ENCODE measurements around the gene PSMD13. TPM values are rescaled to one million over a fixed set of nuclear protein-coding genes. Genes with fewer than 3 reads are reported as not detected.

PSMD13 gene
- total RNA-seq, 2 experiments from 2014 or later, result 56.9 to 57.8 TPM

- H3K4me3 Mint-ChIP-seq, result peak overlapping the region; percentile 91
- Histone ChIP-seq H3K4me3 (ENCODE audit: low read length) (peak overlapping the region; percentile 82), H3K9me3 (ENCODE audit: control insufficient read depth in 1 of 2, insufficient read depth in 1 of 2, low read length in 2 of 2) (no peaks in the 10 kb centered on the region), H3K36me3 (ENCODE audit: insufficient read depth, low read length) (peaks cover 4% of the 10 kb centered on the region), H3K27ac (ENCODE audit: low read depth in 1 of 2, low read length in 2 of 2) (peak overlapping the region; percentile 72 to 98), H3K27me3 (ENCODE audit: control insufficient read depth in 1 of 2, insufficient read depth in 2 of 2, low read length in 2 of 2) (peaks cover 0 to 5% of the 10 kb centered on the region in 2 experiments), H3K4me1 (ENCODE audit: insufficient read depth, low read length) (peaks cover 43% of the 10 kb centered on the region)
- peaks cover 32% of the 10 kb centered on the region for H3K36me3 Mint-ChIP-seq (ENCODE audit: low read depth)
- H3K27ac Mint-ChIP-seq, result peak overlapping the region; percentile 93
- H3K27me3 Mint-ChIP-seq, result peaks cover 6% of the 10 kb centered on the region
- ChIA-PET CTCF (interaction anchor here (0.8 to 3.8 kb wide), 4 partner anchors 17 to 76 kb away, joined by 3 to 19 read pairs (median 6); no protein-coding TSS in a partner anchor), POLR2A (interaction anchor here (0.7 to 6.9 kb wide), 17 partner anchors 10 to 408 kb away, joined by 3 to 148 read pairs (median 8); partner anchors contain the start of genes BET1L, NLRP6, PSMD13 and RIC8A)
- TF ChIP-seq CTCF (IDR thresholded peaks at IDR 0.05), result no peak
- peaks cover 38% of the 10 kb centered on the region for H3K4me1 Mint-ChIP-seq (ENCODE audit: low read depth)
- ATAC-seq (ENCODE audit: poor library complexity) (peak; percentile 65), DNase-seq (peak in 9 of 14 experiments; percentile 48 to 90 (median 54))
- intact Hi-C loops (cut with DNase I, micrococcal nuclease), result loop anchor here (1.0 to 5.0 kb wide), 5 partner anchors 8 to 51 kb away; partner anchors contain the start of genes PSMD13 (in 1 of the 2) and SIRT3 (in 1 of the 2)
- no peaks in the 10 kb centered on the region for H3K9me3 Mint-ChIP-seq
These were observed 51.2 kb downstream of the PSMD13 start for GRCh38 chr11:287821-288477.

GRCh38 chr11:288478-289397 is 52.0 kb downstream of the PSMD13 start, which contains the start of gene PGGHG:
Gene PGGHG (plus strand): TSS chr11:289126. CDS start chr11:289817, 691 bp downstream.
- Mint-ChIP-seq H3K4me3 (peak within 1 kb of the TSS; percentile 91), H3K27me3 (peaks cover 4% of the 10 kb centered on the region), H3K27ac (peak within 1 kb of the TSS; percentile 93), H3K4me1 (ENCODE audit: low read depth) (peaks cover 32% of the 10 kb centered on the region), H3K9me3 (no peaks in the 10 kb centered on the region), H3K36me3 (ENCODE audit: low read depth) (peaks cover 32% of the 10 kb centered on the region)
- CTCF ChIA-PET, result interaction anchor here (3.0 to 3.8 kb wide), 2 partner anchors 16 to 38 kb away, joined by 9 to 19 read pairs; no protein-coding TSS in a partner anchor
- TF ChIP-seq CTCF (IDR thresholded peaks at IDR 0.05), result no peak
- H3K4me3 ChIP-seq (ENCODE audit: low read length), result peak within 1 kb of the TSS; percentile 82
- H3K36me3 ChIP-seq (ENCODE audit: insufficient read depth, low read length), result peaks cover 7% of the 10 kb centered on the region
- intact Hi-C loops (cut with DNase I, micrococcal nuclease), result loop anchor here (1.0 to 5.0 kb wide), 5 partner anchors 8 to 51 kb away; partner anchors contain the start of genes PSMD13 (in 1 of the 2) and SIRT3 (in 1 of the 2)
- no peaks in the 10 kb centered on the region for H3K9me3 ChIP-seq (ENCODE audit: control insufficient read depth in 1 of 2, insufficient read depth in 1 of 2, low read length in 2 of 2)
- peaks cover 0 to 5% of the 10 kb centered on the region in 2 experiments for H3K27me3 ChIP-seq (ENCODE audit: control insufficient read depth in 1 of 2, insufficient read depth in 2 of 2, low read length in 2 of 2)
- ATAC-seq (ENCODE audit: poor library complexity), result peak; percentile 10
- peaks cover 42% of the 10 kb centered on the region for H3K4me1 ChIP-seq (ENCODE audit: insufficient read depth, low read length)
- DNase-seq, result peak in 11 of 14 experiments; percentile 18 to 75 (median 57)
- POLR2A ChIA-PET, result interaction anchor here (0.9 to 6.9 kb wide), 15 partner anchors 11 to 287 kb away, joined by 3 to 148 read pairs (median 11); partner anchors contain the start of genes BET1L, IFITM2, NLRP6 and PSMD13
- H3K27ac ChIP-seq (ENCODE audit: low read depth in 1 of 2, low read length in 2 of 2), result peak within 1 kb of the TSS; percentile 72 to 98

- peaks cover 8% of the 10 kb centered on the region for H3K36me3 ChIP-seq (ENCODE audit: insufficient read depth, low read length)
- H3K27ac ChIP-seq (ENCODE audit: low read depth in 1 of 2, low read length in 2 of 2), result peak overlapping the region; percentile 28 to 59
- no peaks in the 10 kb centered on the region for H3K9me3 ChIP-seq (ENCODE audit: control insufficient read depth in 1 of 2, insufficient read depth in 1 of 2, low read length in 2 of 2)
- no peak for TF ChIP-seq CTCF (IDR thresholded peaks at IDR 0.05)
- peak; percentile 14 for ATAC-seq (ENCODE audit: poor library complexity)
- Mint-ChIP-seq H3K27me3 (peaks cover 4% of the 10 kb centered on the region), H3K9me3 (no peaks in the 10 kb centered on the region), H3K4me3 (peak overlapping the region; percentile 89), H3K27ac (peak overlapping the region; percentile 86), H3K36me3 (ENCODE audit: low read depth) (peaks cover 32% of the 10 kb centered on the region), H3K4me1 (ENCODE audit: low read depth) (peaks cover 30% of the 10 kb centered on the region)
- DNase-seq, result peak in 7 of 14 experiments; percentile 35 to 70 (median 43)
- intact Hi-C loops (cut with DNase I, micrococcal nuclease), result loop anchor here (2.0 to 5.0 kb wide), 3 partner anchors 15 to 52 kb away; partner anchors contain the start of genes PSMD13 (in 1 of the 2) and SIRT3 (in 1 of the 2)
- peaks cover 0 to 5% of the 10 kb centered on the region in 2 experiments for H3K27me3 ChIP-seq (ENCODE audit: control insufficient read depth in 1 of 2, insufficient read depth in 2 of 2, low read length in 2 of 2)
- CTCF ChIA-PET, result interaction anchor here (3.0 to 3.8 kb wide), 2 partner anchors 16 to 39 kb away, joined by 9 to 19 read pairs; no protein-coding TSS in a partner anchor
- POLR2A ChIA-PET, result interaction anchor here (1.0 to 6.9 kb wide), 13 partner anchors 12 to 286 kb away, joined by 3 to 148 read pairs (median 11); partner anchors contain the start of genes BET1L, IFITM2, NLRP6 and PSMD13
- peaks cover 39% of the 10 kb centered on the region for H3K4me1 ChIP-seq (ENCODE audit: insufficient read depth, low read length)
- H3K4me3 ChIP-seq (ENCODE audit: low read length), result no peak overlapping the region
These were observed 52.6 kb downstream of the PSMD13 start for GRCh38 chr11:289398-289711.
